H9 (cell line): Measurements from ENCODE around the gene GPD1L. TPM values are rescaled to one million over a fixed set of nuclear protein-coding genes. Genes with fewer than 3 reads are reported as not detected.

Experiments
- DNase-seq: peaks from one replicate; pipeline ENCODE4 v3.0.0-alpha.2; 2017
- H2AFZ ChIP-seq: one replicate; pipeline ENCODE4 v1.6.1; 2013; ENCODE audit warnings: mild to moderate bottlenecking, low read length, control low read depth, moderate library complexity
- H2AK5ac ChIP-seq: 2 replicates; pipeline ENCODE4 v1.6.1; 2013; ENCODE audit warnings: low read length, control low read depth, mixed read lengths; ENCODE audit not compliant: insufficient read length
- H2BK120ac ChIP-seq: one replicate; pipeline ENCODE4 v1.6.1; 2013; ENCODE audit warnings: low read depth, mild to moderate bottlenecking, low read length, control low read depth, inconsistent platforms; ENCODE audit not compliant: poor library complexity, severe bottlenecking
- H2BK12ac ChIP-seq: 2 replicates; pipeline ENCODE4 v1.6.1; 2013; ENCODE audit warnings: low read length, control low read depth, mixed read lengths, low read depth; ENCODE audit not compliant: insufficient read length
- H2BK15ac ChIP-seq: 2 replicates; pipeline ENCODE4 v1.6.1; 2013; ENCODE audit warnings: low read depth, low read length, control low read depth
- H2BK20ac ChIP-seq: one replicate; pipeline ENCODE4 v1.6.1; 2013; ENCODE audit warnings: low read depth, mild to moderate bottlenecking, low read length, control low read depth, inconsistent platforms; ENCODE audit not compliant: poor library complexity, severe bottlenecking
- H2BK5ac ChIP-seq: 2 replicates; pipeline ENCODE4 v1.6.1; 2013; ENCODE audit warnings: low read length, control low read depth, mixed read lengths; ENCODE audit not compliant: insufficient read length
- H3K14ac ChIP-seq: 2 replicates; pipeline ENCODE4 v1.6.1; 2013; ENCODE audit warnings: low read length, control low read depth; ENCODE audit not compliant: insufficient read depth
- H3K18ac ChIP-seq: 2 replicates; pipeline ENCODE4 v1.6.1; 2013; ENCODE audit warnings: low read depth, mild to moderate bottlenecking, mixed read lengths, low read length, control low read depth; ENCODE audit not compliant: insufficient read length
- H3K23ac ChIP-seq: 2 replicates; pipeline ENCODE4 v1.6.1; 2013; ENCODE audit warnings: low read length, control low read depth, mixed read lengths, low read depth; ENCODE audit not compliant: insufficient read length
- H3K23me2 ChIP-seq: 2 replicates; pipeline ENCODE4 v1.6.1; 2013; ENCODE audit warnings: low read depth, mild to moderate bottlenecking, mixed read lengths, low read length, control low read depth; ENCODE audit not compliant: insufficient read length, poor library complexity, severe bottlenecking
- H3K27ac ChIP-seq: 2 replicates; pipeline ENCODE4 v1.5.1; 2013; ENCODE audit warnings: low read length, control low read depth, mixed read lengths, low read depth; ENCODE audit not compliant: insufficient read length
- H3K27me3 ChIP-seq: 2 replicates; pipeline ENCODE4 v1.6.1; 2013; ENCODE audit warnings: low read length, control low read depth, inconsistent platforms; ENCODE audit not compliant: insufficient read depth
- H3K4ac ChIP-seq: 2 replicates; pipeline ENCODE4 v1.6.1; 2013; ENCODE audit warnings: low read depth, mild to moderate bottlenecking, control low read depth, inconsistent platforms, low read length, moderate library complexity
- H3K4me1 ChIP-seq: 2 replicates; pipeline ENCODE4 v1.6.1; 2013; ENCODE audit warnings: low read length, control low read depth, inconsistent platforms; ENCODE audit not compliant: insufficient read depth
- H3K4me2 ChIP-seq: 2 replicates; pipeline ENCODE4 v1.6.1; 2013; ENCODE audit warnings: low read length, control low read depth, mixed read lengths; ENCODE audit not compliant: insufficient read length, insufficient read depth
- H3K56ac ChIP-seq: 2 replicates; pipeline ENCODE4 v1.6.1; 2013; ENCODE audit warnings: low read depth, mild to moderate bottlenecking, mixed read lengths, low read length, control low read depth; ENCODE audit not compliant: insufficient read length
- H3K79me1 ChIP-seq: 2 replicates; pipeline ENCODE4 v1.6.1; 2013; ENCODE audit warnings: low read depth, mild to moderate bottlenecking, moderate library complexity, low read length, control low read depth, inconsistent platforms; ENCODE audit not compliant: insufficient read depth, poor library complexity, severe bottlenecking
- H3K79me2 ChIP-seq: 2 replicates; pipeline ENCODE4 v1.6.1; 2013; ENCODE audit warnings: low read length, control low read depth, inconsistent platforms; ENCODE audit not compliant: insufficient read depth
- H3K9ac ChIP-seq: 2 replicates; pipeline ENCODE4 v1.6.1; 2013; ENCODE audit warnings: low read length, control low read depth, mixed read lengths; ENCODE audit not compliant: insufficient read length; ENCODE audit errors: extremely low read depth
- H3K9me3 ChIP-seq: one replicate; pipeline ENCODE4 v1.6.1; 2013; ENCODE audit warnings: low read depth, low read length, inconsistent platforms; ENCODE audit not compliant: control insufficient read depth
- H3T11ph ChIP-seq: one replicate; pipeline ENCODE4 v1.6.1; 2013; ENCODE audit warnings: mild to moderate bottlenecking, low read length, control low read depth, inconsistent platforms
- H4K20me1 ChIP-seq: one replicate; pipeline ENCODE4 v1.6.1; 2013; ENCODE audit not compliant: control insufficient read depth, insufficient read length, insufficient read depth
- H4K5ac ChIP-seq: 2 replicates; pipeline ENCODE4 v1.6.1; 2013; ENCODE audit warnings: low read depth, mild to moderate bottlenecking, mixed read lengths, low read length, control low read depth; ENCODE audit not compliant: insufficient read length
- H4K8ac ChIP-seq: replicated peaks from 2 replicates; pipeline ENCODE4 v1.6.1; 2013; ENCODE audit warnings: low read length, control low read depth, mixed read lengths, low read depth; ENCODE audit not compliant: insufficient read length
- H4K91ac ChIP-seq: 2 replicates; pipeline ENCODE4 v1.6.1; 2013; ENCODE audit warnings: low read depth, mild to moderate bottlenecking, moderate library complexity, mixed read lengths, low read length, control low read depth; ENCODE audit not compliant: insufficient read length
- H3K27ac Mint-ChIP-seq, 3 experiments: 2 replicates in 2 of 3; 3 replicates in 1 of 3; pipeline ENCODE4 v1.8.0; 2020 to 2021; ENCODE audit warnings: mixed read lengths in 3 of 3, mild to moderate bottlenecking in 1 of 3, moderate library complexity in 1 of 3
- H3K27me3 Mint-ChIP-seq: 2 replicates; pipeline ENCODE4 v1.8.0; 2021; ENCODE audit warnings: low read depth, mild to moderate bottlenecking, moderate library complexity, mixed read lengths
- H3K36me3 Mint-ChIP-seq, 3 experiments: 2 replicates in 2 of 3; 3 replicates in 1 of 3; pipeline ENCODE4 v1.8.0; 2020 to 2021; ENCODE audit warnings: low read depth in 3 of 3, mixed read lengths in 3 of 3; ENCODE audit not compliant: insufficient read depth in 1 of 3
- H3K4me1 Mint-ChIP-seq, 2 experiments: 2 replicates each; pipeline ENCODE4 v1.8.0; 2020; ENCODE audit warnings: mixed read lengths in 2 of 2
- H3K4me3 Mint-ChIP-seq, 2 experiments: 2 replicates in 1 of 2; 3 replicates in 1 of 2; pipeline ENCODE4 v1.8.0; 2020 to 2021; ENCODE audit warnings: mild to moderate bottlenecking in 2 of 2, mixed read lengths in 2 of 2, moderate library complexity in 1 of 2
- H3K9me3 Mint-ChIP-seq, 2 experiments: 2 replicates in 1 of 2; 3 replicates in 1 of 2; pipeline ENCODE4 v1.8.0; 2020; ENCODE audit warnings: mild to moderate bottlenecking in 2 of 2, mixed read lengths in 2 of 2, moderate library complexity in 1 of 2
- CTCF ChIP-seq: fragments of 200-600 bp; sonication (generic); conservative IDR thresholded peaks from 3 replicates; pipeline ENCODE4 v1.8.0; 2021; ENCODE audit warnings: antibody characterized with exemption, mild to moderate bottlenecking
- WGBS: extraction: QIAGEN DNeasy Blood & Tissue Kit; methylation state at CpG from one replicate; pipeline ENCODE4 v1.1.7; 2013; ENCODE audit warnings: missing lambda C conversion rate, low lambda C conversion rate, mixed read lengths; ENCODE audit not compliant: insufficient read length; ENCODE audit errors: extremely low coverage; 5-methylcytosine and 5-hydroxymethylcytosine counted together
- total RNA-seq: library from RNA; stranded (reverse); gene quantifications from 2 replicates; pipeline ENCODE4 v1.2.1, GENCODE V29; 2021

GPD1L gene
- total RNA-seq, 1 experiment from 2014 or later = 3.7 TPM

GRCh38 chr3:32118215-32118614 is 11.8 kb downstream of the GPD1L start:
- no peak overlapping the region for H3K4ac ChIP-seq
- no CpG with 5 or more reads among the region's 2 CpGs for WGBS
- Mint-ChIP-seq H3K4me1 (peaks cover 0 to 12% of the 10 kb centered on the region in 2 experiments; a peak in 2 of 4 replicates), H3K27me3 (peaks cover 3% of the 10 kb centered on the region), H3K9me3 (peaks cover 0 to 10% of the 10 kb centered on the region in 2 experiments; a peak in 4 of 5 replicates), H3K36me3 (peaks cover 2 to 4% (median 4%) of the 10 kb centered on the region in 3 experiments; a peak in 3 of 7 replicates), H3K27ac (no peak overlapping the region; a peak in 1 of 7 replicates), H3K4me3 (no peak overlapping the region)
- no peak overlapping the region for H3K56ac ChIP-seq
- no peak overlapping the region for H3T11ph ChIP-seq
- no peaks in the 10 kb centered on the region for H3K27me3 ChIP-seq
- DNase-seq = no peak
- no peak for TF ChIP-seq CTCF
- H2BK5ac ChIP-seq = no peak overlapping the region
- no peak overlapping the region for H3K23ac ChIP-seq
- no peak overlapping the region for H2BK20ac ChIP-seq
- H3K27ac ChIP-seq = no peak overlapping the region
- H2AK5ac ChIP-seq = no peak overlapping the region
- no peak overlapping the region for H4K5ac ChIP-seq
- no peak overlapping the region for H3K18ac ChIP-seq
- H2BK15ac ChIP-seq = no peak overlapping the region
- H3K14ac ChIP-seq = no peak overlapping the region
- H3K4me2 ChIP-seq = no peak overlapping the region
- H2BK12ac ChIP-seq = no peak overlapping the region
- no peak overlapping the region for H2AFZ ChIP-seq
- peaks cover 3% of the 10 kb centered on the region; the same call in 1 of the 2 replicates for H3K4me1 ChIP-seq
- no peaks in the 10 kb centered on the region for H3K23me2 ChIP-seq
- no peak overlapping the region for H2BK120ac ChIP-seq
- H3K9ac ChIP-seq = no peak overlapping the region
- H4K20me1 ChIP-seq = no peaks in the 10 kb centered on the region
- 0 out of 2 replicates have a peak, but pooled peaks cover 2% of the 10 kb centered on the region for H3K79me2 ChIP-seq
- H3K79me1 ChIP-seq = no peaks in the 10 kb centered on the region
- H4K8ac ChIP-seq = no peak overlapping the region
- H3K9me3 ChIP-seq = no peaks in the 10 kb centered on the region
- no peak overlapping the region for H4K91ac ChIP-seq
